HG03060 (cell line): ENCODE results near the gene TNFRSF21.
"Not testable (repeated sequence)": the region's sequence is repeated elsewhere in the genome, so short reads cannot be mapped to it uniquely, and the experiment has no call there.

Experiments
- ATAC-seq: cut with Tn5 transposase; IDR thresholded peaks from one replicate; pipeline ENCODE4 v1.9.1; 2021; ENCODE audit warnings: low read depth, moderate number of reproducible peaks; ENCODE audit not compliant: unreplicated experiment

TNFRSF21 gene, protein sequence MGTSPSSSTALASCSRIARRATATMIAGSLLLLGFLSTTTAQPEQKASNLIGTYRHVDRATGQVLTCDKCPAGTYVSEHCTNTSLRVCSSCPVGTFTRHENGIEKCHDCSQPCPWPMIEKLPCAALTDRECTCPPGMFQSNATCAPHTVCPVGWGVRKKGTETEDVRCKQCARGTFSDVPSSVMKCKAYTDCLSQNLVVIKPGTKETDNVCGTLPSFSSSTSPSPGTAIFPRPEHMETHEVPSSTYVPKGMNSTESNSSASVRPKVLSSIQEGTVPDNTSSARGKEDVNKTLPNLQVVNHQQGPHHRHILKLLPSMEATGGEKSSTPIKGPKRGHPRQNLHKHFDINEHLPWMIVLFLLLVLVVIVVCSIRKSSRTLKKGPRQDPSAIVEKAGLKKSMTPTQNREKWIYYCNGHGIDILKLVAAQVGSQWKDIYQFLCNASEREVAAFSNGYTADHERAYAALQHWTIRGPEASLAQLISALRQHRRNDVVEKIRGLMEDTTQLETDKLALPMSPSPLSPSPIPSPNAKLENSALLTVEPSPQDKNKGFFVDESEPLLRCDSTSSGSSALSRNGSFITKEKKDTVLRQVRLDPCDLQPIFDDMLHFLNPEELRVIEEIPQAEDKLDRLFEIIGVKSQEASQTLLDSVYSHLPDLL

DNA sequence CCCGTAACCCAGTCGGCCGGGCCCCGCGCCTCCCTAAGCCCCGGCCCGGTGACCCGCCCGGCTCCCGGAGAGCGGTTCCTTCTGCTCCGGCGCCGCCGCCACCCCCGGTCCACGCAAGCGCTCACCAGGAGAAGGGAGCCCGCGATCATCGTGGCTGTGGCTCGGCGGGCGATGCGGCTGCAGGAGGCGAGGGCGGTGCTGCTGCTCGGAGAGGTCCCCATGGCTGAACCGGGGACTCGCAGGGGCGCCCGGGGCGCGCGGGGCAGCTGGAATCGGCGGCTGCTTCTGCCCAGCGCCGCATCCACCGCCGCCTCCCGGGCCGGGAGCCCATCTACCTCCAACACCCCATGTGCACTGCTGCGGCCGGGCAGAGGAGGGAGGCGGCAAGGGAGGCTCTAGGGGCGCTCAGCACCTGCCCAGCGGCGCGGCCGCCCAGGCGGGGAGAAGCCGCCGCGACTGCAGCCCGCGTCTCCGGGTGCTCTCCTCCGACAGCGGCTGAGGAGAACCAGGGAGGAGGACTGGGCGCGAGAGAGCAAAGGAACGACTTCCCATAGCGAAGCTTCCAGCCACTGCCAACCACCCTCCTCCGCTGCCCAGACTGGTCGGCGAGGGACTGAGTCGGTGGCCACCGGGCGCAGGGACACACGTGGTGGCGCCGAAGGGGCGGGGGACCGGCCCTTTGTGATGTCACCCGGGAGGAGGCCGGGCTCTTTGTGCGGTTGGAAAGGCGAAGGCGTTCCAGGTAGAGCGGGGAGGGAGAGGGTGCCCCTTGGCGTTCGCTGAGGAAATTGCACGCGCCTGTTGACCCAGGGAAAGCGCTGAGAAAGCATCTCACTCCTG lies at the start of gene TNFRSF21:
TSS of gene TNFRSF21 (minus strand) at position 615 of the 840 bp plus-strand sequence. CDS start at position 221, 394 bp downstream.
- peak; percentile 97 for ATAC-seq

DNA sequence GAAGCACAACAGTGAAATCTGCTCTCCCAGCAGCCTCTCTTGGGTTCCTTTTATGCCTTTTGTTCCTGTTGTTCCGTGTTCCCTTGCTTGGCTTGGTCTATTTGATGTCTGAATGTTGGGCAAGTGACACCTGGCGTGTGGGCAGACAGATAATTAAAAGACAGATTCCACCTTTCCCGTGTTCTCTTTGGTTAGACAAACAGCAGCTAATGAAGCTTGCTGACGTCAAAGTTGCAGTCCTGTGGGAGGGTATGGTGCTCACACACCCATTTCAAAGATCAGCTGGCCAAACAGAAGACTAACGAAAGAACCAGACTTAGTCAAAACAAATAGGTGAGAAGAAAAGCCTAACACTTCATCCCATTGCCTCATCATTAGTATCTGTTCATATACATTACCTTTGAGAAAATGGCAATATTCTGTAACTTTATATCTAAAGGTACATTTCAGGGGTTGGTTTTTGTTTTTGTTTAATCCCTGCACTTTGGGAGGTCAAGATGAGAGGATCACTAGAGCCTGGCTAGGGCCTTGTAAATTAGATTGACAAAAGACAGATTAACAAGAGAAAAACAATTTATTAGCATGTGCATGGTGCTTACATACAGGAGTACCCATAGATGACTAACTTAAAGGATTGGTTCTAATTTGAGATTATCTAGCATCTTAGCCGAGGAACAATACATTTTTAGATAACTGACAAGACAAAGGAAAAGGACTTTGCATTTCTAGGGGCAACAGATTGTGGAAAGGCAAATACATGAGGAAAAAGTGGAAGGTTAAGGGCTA lies 48.9 kb upstream of the TNFRSF21 start:
- no peak for ATAC-seq

DNA sequence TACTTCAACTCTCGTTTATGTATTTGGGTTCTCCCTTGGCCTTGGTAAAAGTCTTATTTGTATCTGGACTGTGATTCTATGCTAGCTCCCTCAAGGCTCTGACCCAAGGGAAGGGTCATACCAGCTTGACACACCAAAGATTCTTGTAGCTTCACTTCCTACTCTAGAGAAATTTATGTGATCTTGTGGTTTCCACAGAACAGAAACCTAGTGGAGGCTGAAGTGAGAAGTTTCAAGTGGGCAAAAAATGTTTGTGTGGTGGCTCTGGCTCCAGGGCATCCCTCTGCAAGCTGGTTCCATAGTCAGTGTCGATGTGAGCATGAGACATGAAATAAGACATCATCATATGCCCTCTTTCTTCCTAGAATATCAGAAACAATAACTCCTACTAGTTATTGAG lies 48.1 kb upstream of the TNFRSF21 start:
- peak; percentile 58 for ATAC-seq

DNA sequence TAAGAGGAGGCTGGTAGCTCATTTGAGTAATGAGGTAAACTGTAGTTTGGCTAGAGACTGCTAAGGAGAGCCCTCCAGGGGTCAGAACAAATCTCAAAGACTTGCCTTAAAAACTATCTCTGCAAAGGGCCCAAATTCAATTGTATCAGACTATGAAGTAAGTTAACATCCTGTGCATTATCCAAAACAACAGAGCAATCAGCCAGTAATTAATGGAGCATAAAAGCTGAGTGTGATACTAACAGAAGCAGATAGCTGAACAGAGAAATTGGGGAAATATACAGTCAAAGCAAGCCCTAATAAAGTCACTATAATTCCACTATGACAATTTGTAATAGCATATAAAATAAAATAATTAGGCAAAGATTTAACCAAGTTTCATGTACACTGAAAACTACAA lies 45.8 kb upstream of the TNFRSF21 start:
- ATAC-seq = no peak

DNA sequence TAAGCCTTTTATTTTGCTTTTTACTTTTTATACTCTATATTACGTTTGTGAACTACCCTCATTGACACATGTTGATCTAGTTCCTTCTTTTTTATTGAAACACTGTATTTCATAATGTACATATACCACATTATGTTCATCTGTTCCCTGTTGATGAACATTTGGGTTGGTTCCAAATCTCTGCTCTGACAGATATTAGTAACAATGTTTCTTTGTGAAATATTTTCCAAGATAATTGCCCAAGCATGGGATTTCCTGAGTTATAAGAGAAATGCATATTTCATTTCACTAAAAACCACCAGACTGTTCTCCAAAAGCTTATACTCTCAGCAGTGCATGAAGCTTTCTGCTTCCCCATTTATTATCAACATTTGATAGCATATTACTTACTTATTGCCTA lies 44.2 kb upstream of the TNFRSF21 start:
- no peak for ATAC-seq

DNA sequence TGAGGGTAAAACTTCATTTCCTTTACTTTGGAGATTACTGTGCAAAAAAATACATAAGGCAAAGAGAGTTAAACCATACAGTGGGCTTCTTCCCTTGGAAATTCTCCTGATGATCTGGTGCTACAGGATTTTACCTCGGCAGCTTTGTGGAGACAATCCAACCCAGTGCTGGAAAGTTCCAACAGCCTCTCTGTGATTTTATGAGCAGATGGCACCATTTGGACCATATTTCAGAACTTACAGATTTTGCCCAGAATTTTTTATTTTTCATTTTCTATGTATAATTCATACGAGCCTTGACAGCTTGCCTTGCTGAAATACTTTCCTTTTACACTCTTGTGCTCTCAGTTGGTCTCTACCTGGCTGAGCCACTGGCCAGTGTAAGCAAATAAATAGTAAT lies 43.3 kb upstream of the TNFRSF21 start:
- no peak for ATAC-seq

DNA sequence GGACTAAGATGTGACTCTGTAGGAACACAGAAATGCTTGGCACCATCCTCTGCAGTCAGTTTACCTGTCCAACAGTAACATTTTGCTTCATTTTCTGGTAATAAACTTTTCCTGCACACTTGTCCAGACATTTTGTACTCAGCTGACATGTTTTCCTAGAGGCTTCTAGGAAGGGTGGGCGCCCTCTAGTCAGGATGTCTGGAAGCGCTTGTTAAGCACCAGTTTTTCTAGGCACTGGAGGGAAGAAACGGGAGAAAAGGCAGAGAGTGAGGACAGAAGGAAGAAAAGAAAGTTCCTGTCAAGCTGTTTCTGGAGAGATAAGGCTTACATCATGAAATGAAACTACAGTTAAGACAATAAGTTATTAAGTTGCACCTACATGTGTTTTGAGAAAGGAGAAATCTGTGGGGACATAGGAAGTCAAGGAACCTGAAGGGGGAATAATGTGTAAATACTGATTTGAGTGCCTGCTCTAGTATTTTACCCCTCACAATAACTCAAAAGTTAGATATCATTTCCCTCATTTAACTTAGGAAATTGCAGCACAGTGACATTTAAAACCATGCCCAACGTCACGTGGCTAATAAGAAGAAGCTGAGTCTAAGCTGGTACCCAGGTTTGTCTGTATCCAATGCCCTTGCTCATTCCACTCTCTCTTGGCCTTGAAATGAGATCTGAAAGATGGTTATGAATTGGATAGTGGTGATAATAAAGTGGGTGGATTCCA lies 42.7 kb upstream of the TNFRSF21 start:
- no peak for ATAC-seq

DNA sequence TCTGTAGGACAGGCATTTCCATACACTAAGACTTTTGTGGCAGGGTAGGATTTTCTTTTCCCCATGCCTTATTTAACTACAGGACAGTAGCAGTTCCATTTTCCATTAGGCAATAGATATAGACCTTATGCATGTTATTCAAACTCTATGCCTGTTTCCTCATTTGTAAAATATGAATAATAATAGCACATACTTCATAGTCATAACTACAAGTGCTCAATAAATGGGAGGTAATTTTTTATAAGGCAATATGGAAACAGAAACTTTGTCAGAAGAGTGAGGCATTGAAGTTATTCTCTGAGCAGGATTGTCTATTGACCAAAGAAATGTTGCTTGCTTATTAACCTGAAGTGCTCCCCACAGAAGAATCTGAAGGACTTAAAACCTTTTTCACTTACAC lies 41.9 kb upstream of the TNFRSF21 start:
- ATAC-seq = no peak

DNA sequence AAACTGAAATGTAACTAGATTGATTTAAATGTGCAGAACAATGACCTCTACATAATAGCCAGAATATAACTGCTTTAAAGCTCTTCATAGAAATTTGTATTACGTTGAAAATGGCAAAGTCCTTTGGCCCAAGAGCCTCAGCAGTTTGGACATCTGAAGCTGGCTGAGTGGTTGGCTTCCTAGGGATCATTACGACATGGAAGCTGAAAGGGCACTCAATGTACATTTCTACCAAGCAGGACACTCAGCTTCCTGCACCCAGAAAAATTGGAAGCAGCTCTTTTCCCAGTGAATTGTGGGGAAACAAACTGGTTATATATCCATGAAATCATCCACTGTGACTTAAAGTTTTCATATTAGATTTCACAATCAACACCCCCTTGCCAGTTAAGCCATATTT lies 40.2 kb upstream of the TNFRSF21 start:
- ATAC-seq = no peak

DNA sequence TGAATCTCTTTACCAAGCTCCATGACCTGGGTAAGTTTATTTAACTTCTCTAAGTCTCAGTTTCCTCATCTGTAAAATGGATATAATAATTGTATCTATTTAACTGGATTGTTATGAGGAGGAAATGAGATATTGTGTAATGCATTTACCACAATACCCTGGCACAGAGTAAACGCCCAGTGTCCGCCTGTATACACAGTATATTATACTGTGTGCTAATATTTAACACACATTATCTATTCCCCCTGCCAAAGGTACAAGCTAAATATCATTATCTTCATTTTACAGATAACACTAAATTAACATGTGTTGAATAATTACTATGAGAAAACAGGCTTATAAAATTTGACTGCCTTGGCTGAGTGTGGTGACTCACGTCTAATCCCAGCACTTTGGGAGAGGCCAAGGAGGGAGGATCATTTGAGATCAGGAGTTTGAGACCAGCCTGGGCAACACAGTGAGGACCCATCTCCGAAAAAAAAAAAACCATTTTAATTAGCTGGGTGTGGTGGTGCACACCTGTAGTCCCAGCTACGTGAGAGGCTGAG lies 38.7 kb upstream of the TNFRSF21 start:
- ATAC-seq = no peak

DNA sequence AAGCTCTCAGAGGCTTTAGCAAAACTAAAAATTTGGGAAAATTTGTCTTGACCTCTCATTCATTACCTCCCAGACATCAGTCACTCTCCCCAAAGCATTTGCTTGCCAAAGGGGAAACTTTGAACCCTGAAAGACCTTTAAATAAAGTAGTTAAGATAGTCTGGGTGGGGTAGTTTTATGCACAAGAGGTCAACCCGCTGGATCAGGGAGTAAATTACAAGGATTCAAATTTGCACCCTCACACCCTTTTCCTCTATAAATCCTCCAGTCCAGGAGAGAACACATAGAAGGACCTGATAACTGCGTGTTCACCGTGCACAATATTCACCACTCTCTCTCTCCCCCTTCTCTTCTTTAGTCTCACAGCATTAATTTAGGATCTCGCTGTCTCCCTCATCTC lies 36.1 kb upstream of the TNFRSF21 start:
- ATAC-seq = no peak

DNA sequence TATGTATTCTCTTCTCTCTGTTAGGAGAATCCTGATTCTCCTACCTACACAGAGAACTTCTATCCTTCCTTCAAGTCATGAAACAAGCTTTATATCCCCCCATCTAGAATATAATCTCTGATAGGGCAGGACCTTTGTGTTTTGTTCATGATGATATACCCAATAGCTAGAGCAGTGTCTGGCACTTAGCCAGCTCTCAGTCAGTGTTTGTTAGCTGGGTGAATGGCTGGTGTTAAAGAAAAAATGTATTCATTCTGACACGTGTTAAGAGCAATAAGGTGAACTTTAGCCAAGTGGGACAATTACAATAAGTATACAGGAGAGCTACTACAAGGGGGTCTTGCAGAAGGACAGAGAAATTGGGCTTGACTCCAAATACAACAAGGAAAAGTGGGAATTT lies 34.3 kb upstream of the TNFRSF21 start:
- ATAC-seq = no peak

DNA sequence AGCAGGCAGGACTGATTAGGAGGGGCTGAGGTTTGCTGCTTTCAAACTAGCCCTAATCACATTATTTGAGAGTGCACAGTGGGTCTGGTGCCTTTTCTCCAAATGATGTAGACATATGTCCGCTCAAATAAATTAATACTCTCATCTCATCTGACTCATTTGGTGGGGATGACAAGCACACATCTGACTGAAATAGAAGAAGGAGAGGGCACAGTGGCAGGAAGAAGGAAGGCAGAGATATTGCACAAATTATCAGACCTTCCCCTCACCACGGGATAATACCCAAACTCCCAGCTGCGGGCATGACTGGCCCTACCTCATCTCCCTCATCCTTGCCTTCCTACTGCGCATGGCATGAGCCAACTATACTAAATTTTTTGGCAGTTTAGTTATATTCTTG lies 33.9 kb upstream of the TNFRSF21 start:
- ATAC-seq = no peak

DNA sequence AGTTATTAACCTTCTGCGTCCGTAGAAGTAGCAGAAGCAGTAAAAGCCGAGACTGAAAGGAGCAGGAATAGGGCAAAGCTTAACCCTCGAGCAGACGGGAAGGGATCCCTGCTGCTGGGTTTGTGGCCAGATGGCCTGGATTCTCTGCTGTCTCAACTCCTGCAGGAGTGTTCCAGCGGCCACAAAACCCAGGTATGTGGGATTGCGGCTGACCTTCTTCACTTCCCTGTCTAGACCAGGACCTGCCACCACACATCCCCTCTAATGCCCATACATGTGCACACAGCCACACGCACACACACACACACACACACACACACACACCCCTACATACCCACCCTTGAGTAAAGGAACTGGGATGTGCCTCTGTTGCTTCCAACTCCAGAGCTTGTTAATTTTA lies 33.1 kb upstream of the TNFRSF21 start:
- no peak for ATAC-seq

DNA sequence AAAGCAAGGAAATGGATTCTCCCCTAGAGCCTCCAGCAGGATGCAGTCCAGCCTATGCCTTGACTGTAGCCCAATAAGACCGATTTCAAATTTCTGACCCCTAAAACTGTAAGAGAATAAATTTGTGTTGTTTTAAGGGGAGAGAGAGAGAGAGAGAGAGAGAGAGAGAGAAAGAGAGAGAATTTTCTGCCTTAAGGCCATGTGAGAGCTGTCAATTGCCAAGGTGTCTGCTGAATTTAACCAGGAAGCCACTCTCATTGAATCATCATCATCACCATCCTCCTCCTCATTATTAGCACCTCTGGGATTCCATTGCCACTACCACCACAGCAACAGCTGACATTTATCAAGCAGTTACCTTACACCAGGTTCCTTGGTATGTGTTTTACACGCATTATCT lies 27.8 kb upstream of the TNFRSF21 start:
- no peak for ATAC-seq

DNA sequence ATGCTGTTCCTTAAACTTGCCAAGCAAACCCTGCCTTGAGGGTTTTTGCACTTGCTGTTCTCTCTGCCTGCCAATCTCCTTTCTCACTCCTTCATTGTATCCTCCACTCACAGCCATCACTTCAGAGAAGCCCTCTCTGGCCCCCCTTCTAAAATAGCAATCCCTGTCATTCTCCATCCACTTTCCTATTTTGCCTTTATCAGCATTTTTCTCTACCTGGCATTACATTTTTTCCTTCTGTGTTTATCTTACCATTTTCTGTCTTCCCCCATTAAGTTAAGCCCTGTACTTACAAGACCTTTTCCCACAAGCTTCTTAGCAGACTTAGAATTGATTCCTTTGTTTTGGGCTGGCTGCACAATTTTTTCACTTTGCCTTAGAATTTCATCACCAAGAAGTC lies 26.6 kb upstream of the TNFRSF21 start:
- no peak for ATAC-seq

DNA sequence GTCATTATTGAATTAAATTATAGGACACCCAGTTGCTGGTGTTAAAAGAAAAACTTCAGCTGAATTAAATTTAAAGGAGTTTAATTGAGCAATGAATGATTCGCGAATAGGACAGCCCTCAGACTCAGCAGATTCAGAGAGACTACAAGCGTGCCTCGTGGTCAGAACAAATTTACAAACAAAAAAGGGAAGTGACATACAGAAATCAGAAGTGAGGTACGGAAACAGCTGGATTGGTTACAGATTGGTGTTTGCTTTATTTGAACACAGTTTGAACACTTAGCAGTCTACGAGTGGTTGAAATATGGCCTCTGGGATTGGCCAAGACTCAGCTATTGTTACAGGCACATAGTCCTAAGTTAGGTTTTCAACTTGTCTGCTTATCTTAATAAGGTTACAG lies 25.8 kb upstream of the TNFRSF21 start:
- ATAC-seq = peak; percentile 96

DNA sequence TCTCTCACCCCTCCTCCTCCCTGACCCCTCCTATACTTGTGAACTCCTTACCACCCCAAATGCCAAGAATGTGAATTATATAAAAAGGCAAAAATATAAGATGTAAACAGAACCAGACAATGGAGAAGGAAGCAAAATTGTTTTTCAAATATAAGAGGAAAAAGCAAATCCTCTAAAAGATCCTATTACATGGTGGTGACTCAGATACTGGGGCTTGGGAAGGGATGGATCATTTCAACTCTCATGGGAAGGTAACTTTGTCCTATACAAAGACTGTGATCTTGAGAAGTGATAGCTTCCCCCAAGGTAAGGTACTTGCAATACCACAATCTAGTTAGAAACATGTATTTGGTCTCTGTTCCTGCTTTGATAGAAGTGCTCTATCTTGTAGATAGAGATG lies 24.6 kb upstream of the TNFRSF21 start:
- ATAC-seq = no peak

DNA sequence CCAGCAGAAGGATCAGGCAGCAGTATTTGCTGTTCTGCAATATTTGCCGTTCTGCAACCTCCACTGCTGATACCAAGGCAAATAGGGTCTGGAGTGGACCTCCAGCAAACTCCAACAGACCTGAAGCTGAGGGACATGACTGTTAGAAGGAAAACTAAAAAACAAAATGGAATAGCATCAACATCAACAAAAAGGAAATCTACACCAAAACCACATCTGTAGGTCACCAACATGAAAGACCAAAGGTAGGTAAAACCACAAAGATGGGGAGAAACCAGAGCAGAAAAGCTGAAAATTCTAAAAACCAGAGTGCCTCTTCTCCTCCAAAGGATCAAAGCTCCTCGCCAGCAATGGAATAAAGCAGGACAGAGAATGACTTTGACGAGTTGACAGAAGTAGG lies 18.9 kb upstream of the TNFRSF21 start:
- not testable (repeated sequence) for ATAC-seq

DNA sequence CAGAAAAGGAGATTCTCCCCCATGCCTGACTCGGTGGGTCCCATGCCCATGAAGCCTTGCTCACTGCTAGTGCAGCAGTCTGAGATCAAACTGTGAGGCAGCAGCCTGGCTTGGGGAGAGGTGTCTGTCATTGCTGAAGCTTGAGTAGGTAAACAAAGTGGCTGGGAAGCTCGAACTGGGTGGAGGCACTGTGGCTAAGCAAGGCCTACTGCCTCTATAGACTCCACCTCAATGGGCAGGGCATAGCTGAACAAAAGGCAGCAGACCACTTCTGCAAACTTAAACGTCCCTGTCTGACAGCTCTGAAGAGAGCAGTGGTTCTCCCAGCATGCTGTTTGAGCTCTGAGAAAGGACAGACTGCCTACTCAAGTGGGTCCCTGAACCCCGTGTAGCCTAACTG lies 18.4 kb upstream of the TNFRSF21 start:
- ATAC-seq = not testable (repeated sequence)
